Neural cell (in vitro differentiated cells): Measurements from ENCODE around the gene SENP8. TPM values are rescaled to one million over a fixed set of nuclear protein-coding genes. Genes with fewer than 3 reads are reported as not detected.

ENCODE experiments used
- H2AFZ ChIP-seq: fragments of 200-600, 300-800 bp; sonication (generic), shearing (Covaris generic); 2 replicates; pipeline ENCODE4 v1.6.0; 2014; ENCODE audit warnings: low read depth, mild to moderate bottlenecking, antibody characterized with exemption, low read length, moderate library complexity
- H3F3A ChIP-seq: fragments of 200-600 bp; shearing (Covaris generic); 2 replicates; pipeline ENCODE4 v1.6.1; 2016; ENCODE audit warnings: mild to moderate bottlenecking, moderate library complexity, mixed read lengths, antibody characterized with exemption, low read length; ENCODE audit not compliant: insufficient read depth, poor library complexity, severe bottlenecking
- H3K27ac ChIP-seq: fragments of 200-600, 300-800 bp; sonication (generic), shearing (Covaris generic); 2 replicates; pipeline ENCODE4 v1.5.1; 2014; ENCODE audit warnings: mild to moderate bottlenecking, low read length, moderate library complexity
- H3K27me3 ChIP-seq: fragments of 300-800, 200-600 bp; sonication (generic), shearing (Covaris generic); 2 replicates; pipeline ENCODE4 v1.6.0; 2014; ENCODE audit warnings: mild to moderate bottlenecking, low read depth, low read length, moderate library complexity; ENCODE audit not compliant: insufficient read depth
- H3K36me3 ChIP-seq: fragments of 300-800, 200-600 bp; sonication (generic), shearing (Covaris generic); 2 replicates; pipeline ENCODE4 v1.5.1; 2014; ENCODE audit warnings: mild to moderate bottlenecking, antibody characterized with exemption, low read length, moderate library complexity; ENCODE audit not compliant: insufficient read depth
- H3K4me2 ChIP-seq: fragments of 300-800, 200-600 bp; sonication (generic), shearing (Covaris generic); 2 replicates; pipeline ENCODE4 v1.6.0; 2014; ENCODE audit warnings: mild to moderate bottlenecking, low read length
- H3K4me3 ChIP-seq: fragments of 300-800, 200-600 bp; sonication (generic), shearing (Covaris generic); 2 replicates; pipeline ENCODE4 v1.5.1; 2014; ENCODE audit warnings: mild to moderate bottlenecking, low read length, moderate library complexity
- H3K79me2 ChIP-seq: fragments of 200-600 bp; shearing (Covaris generic); replicated peaks from 2 replicates; pipeline ENCODE4 v1.6.0; 2014; ENCODE audit warnings: mild to moderate bottlenecking, low read length, moderate library complexity; ENCODE audit not compliant: insufficient read depth
- H3K9ac ChIP-seq: fragments of 300-800, 200-600 bp; sonication (generic), shearing (Covaris generic); 2 replicates; pipeline ENCODE4 v1.6.1; 2016; ENCODE audit warnings: mild to moderate bottlenecking, low read length, mixed read lengths
- H3K9me2 ChIP-seq: fragments of 200-600 bp; shearing (Covaris generic); 2 replicates; pipeline ENCODE4 v1.6.1; 2016; ENCODE audit warnings: mild to moderate bottlenecking, low read length, mixed read lengths; ENCODE audit not compliant: insufficient read depth
- H3K9me3 ChIP-seq: fragments of 200-600, 300-800 bp; sonication (generic), shearing (Covaris generic); 2 replicates; pipeline ENCODE4 v1.6.1; 2016; ENCODE audit warnings: mild to moderate bottlenecking, mixed run types, low read length, moderate library complexity, mixed read lengths
- H4K20me1 ChIP-seq: fragments of 200-600 bp; shearing (Covaris generic); 2 replicates; pipeline ENCODE4 v1.6.1; 2016; ENCODE audit warnings: mild to moderate bottlenecking, mixed run types; ENCODE audit not compliant: insufficient read depth
- CTCF ChIP-seq: fragments of 450-650 bp; IDR thresholded peaks from 2 replicates; pipeline ENCODE4 v1.5.1; 2014; ENCODE audit warnings: antibody characterized with exemption, mild to moderate bottlenecking, moderate library complexity; ENCODE audit not compliant: poor library complexity, severe bottlenecking
- EP300 ChIP-seq: fragments of 450-650 bp; conservative IDR thresholded peaks from 2 replicates; pipeline ENCODE4 v1.6.1; 2014; ENCODE audit warnings: antibody characterized with exemption, mild to moderate bottlenecking, moderate library complexity; ENCODE audit not compliant: poor library complexity, severe bottlenecking
- EZH2 ChIP-seq: fragments of 200-600, 300-800 bp; shearing (Covaris generic), sonication (generic); IDR thresholded peaks from 2 replicates; pipeline ENCODE4 v1.6.1; 2014; ENCODE audit warnings: antibody characterized with exemption, low read length, borderline replicate concordance, mild to moderate bottlenecking; ENCODE audit not compliant: insufficient read depth, poor library complexity, severe bottlenecking
- MXI1 ChIP-seq: fragments of 450-650 bp; conservative IDR thresholded peaks from 2 replicates; pipeline ENCODE4 v1.6.1; 2014; ENCODE audit warnings: antibody characterized with exemption, mild to moderate bottlenecking; ENCODE audit not compliant: poor library complexity, severe bottlenecking
- POLR2AphosphoS5 ChIP-seq: IDR thresholded peaks from 2 replicates; pipeline ENCODE4 v1.6.1; 2012
- RAD21 ChIP-seq: fragments of 450-650 bp; conservative IDR thresholded peaks from 2 replicates; pipeline ENCODE4 v1.6.1; 2014; ENCODE audit warnings: antibody characterized with exemption, mild to moderate bottlenecking, moderate library complexity
- REST ChIP-seq: IDR thresholded peaks from 2 replicates; pipeline ENCODE4 v1.6.1; 2012; ENCODE audit warnings: borderline replicate concordance
- SMC3 ChIP-seq: fragments of 450-650 bp; conservative IDR thresholded peaks from 2 replicates; pipeline ENCODE4 v1.6.1; 2014; ENCODE audit warnings: antibody characterized with exemption, mild to moderate bottlenecking, moderate library complexity; ENCODE audit not compliant: poor library complexity
- TAF1 ChIP-seq: IDR thresholded peaks from 2 replicates; pipeline ENCODE4 v1.6.1; 2012; ENCODE audit warnings: low read depth
- polyA plus RNA-seq: library from polyadenylated mRNA; depleted of rRNA; stranded (reverse); fragments of >200 nt; gene quantifications from 2 replicates; pipeline ENCODE4 v1.2.3, GENCODE V29; 2014

SENP8 gene
- polyA plus RNA-seq, 1 donor from 2014 or later: 3.2 TPM

- H3K9me3 ChIP-seq: no peaks in the 10 kb centered on the region
- no peaks in the 10 kb centered on the region for H3K36me3 ChIP-seq
- H3K27me3 ChIP-seq: no peaks in the 10 kb centered on the region
- TF ChIP-seq EZH2 (no peak), MXI1 (no peak), RAD21 (no peak), CTCF (no peak), EP300 (no peak), REST (no peak), TAF1 (no peak), SMC3 (no peak), POLR2AphosphoS5 (no peak)
- H3K79me2 ChIP-seq: no peaks in the 10 kb centered on the region
- no peak overlapping the region for H3K4me2 ChIP-seq
- no peak overlapping the region for H3K9ac ChIP-seq
- no peaks in the 10 kb centered on the region for H3K9me2 ChIP-seq
- H4K20me1 ChIP-seq: no peaks in the 10 kb centered on the region
- no peak overlapping the region for H3K27ac ChIP-seq
- no peak overlapping the region for H3K4me3 ChIP-seq
- H3F3A ChIP-seq: no peaks in the 10 kb centered on the region
- no peak overlapping the region for H2AFZ ChIP-seq
Observed at GRCh38 chr15:72167445-72167844, 49.2 kb downstream of the SENP8 start.

- no peaks in the 10 kb centered on the region for H4K20me1 ChIP-seq
- H3K79me2 ChIP-seq: no peaks in the 10 kb centered on the region
- H3K4me3 ChIP-seq: no peak overlapping the region
- H3K9me2 ChIP-seq: no peaks in the 10 kb centered on the region
- no peaks in the 10 kb centered on the region for H3K27me3 ChIP-seq
- H3F3A ChIP-seq: no peaks in the 10 kb centered on the region
- H3K4me2 ChIP-seq: no peak overlapping the region
- no peaks in the 10 kb centered on the region for H3K9me3 ChIP-seq
- H3K27ac ChIP-seq: no peak overlapping the region
- no peak overlapping the region for H2AFZ ChIP-seq
- TF ChIP-seq TAF1 (no peak), RAD21 (no peak), SMC3 (no peak), MXI1 (no peak), POLR2AphosphoS5 (no peak), CTCF (no peak)
- H3K36me3 ChIP-seq: no peaks in the 10 kb centered on the region
- H3K9ac ChIP-seq: no peak overlapping the region
Observed at GRCh38 chr15:72168131-72168807, 50.1 kb downstream of the SENP8 start.
